ENCODE measurements around the gene DGKI. TPM values are rescaled to one million over a fixed set of nuclear protein-coding genes. Genes with fewer than 3 reads are reported as not detected.

The DGKI gene
- total and polyA plus RNA-seq, 2 donors (not counting 1 experiment from before 2014, with no cell fraction given) = 0.74 to 2.1 TPM

GRCh38 chr7:137633133-137633532 is 213.6 kb downstream of the DGKI start:
- TF ChIP-seq CTCF (conservative IDR thresholded peaks at IDR 0.05 in 1 of 2, IDR thresholded peaks at IDR 0.05 in 1 of 2; ENCODE audit: low read depth in 1 of 2, low read length in 2 of 2) = no peak
- TF ChIP-seq EZH2 (IDR thresholded peaks at IDR 0.05; ENCODE audit: low read length, missing control alignments) = no peak
- no peaks in the 10 kb centered on the region for H3K9me3 ChIP-seq (ENCODE audit: control insufficient read depth, insufficient read depth, low read depth, low read length)
- no peak overlapping the region for H3K4me3 ChIP-seq (replicated peaks in 1 of 4; ENCODE audit: control extremely low read depth in 1 of 4, insufficient read depth in 1 of 4, low read depth in 3 of 4, low read length in 4 of 4)
- no peaks in the 10 kb centered on the region for H3K4me1 ChIP-seq (ENCODE audit: control insufficient read depth, extremely low read depth, insufficient read depth, low read length)
- H3K9ac ChIP-seq (ENCODE audit: insufficient read depth, low read length) = no peak overlapping the region
- no peaks in the 10 kb centered on the region for H3K36me3 ChIP-seq (ENCODE audit: control insufficient read depth, insufficient read depth, low read length)
- no peaks in the 10 kb centered on the region for H4K20me1 ChIP-seq (ENCODE audit: control insufficient read depth, extremely low read depth, insufficient read depth, low read length)
- DNase-seq (ENCODE audit: low read depth in 2 of 2) = peak in 1 of 2 donors; percentile 34
- H3K4me2 ChIP-seq (ENCODE audit: extremely low read depth, insufficient read depth, low read length) = no peak overlapping the region
- H3K27ac ChIP-seq (ENCODE audit: insufficient read depth, low read length) = no peak overlapping the region
- H3K27me3 ChIP-seq (ENCODE audit: control insufficient read depth, insufficient read depth, low read length) = no peaks in the 10 kb centered on the region
- no peaks in the 10 kb centered on the region for H3K79me2 ChIP-seq (ENCODE audit: control insufficient read depth, insufficient read depth, low read length)
- H2AFZ ChIP-seq (ENCODE audit: low read length) = no peak overlapping the region

- no peak for DNase-seq (ENCODE audit: low read depth in 2 of 2)
- Histone ChIP-seq H3K9me3 (ENCODE audit: control insufficient read depth, insufficient read depth, low read depth, low read length) (no peaks in the 10 kb centered on the region), H2AFZ (ENCODE audit: low read length) (no peak overlapping the region), H3K4me3 (replicated peaks in 1 of 4; ENCODE audit: control extremely low read depth in 1 of 4, insufficient read depth in 1 of 4, low read depth in 3 of 4, low read length in 4 of 4) (no peak overlapping the region), H3K4me2 (ENCODE audit: extremely low read depth, insufficient read depth, low read length) (no peak overlapping the region), H3K36me3 (ENCODE audit: control insufficient read depth, insufficient read depth, low read length) (no peaks in the 10 kb centered on the region), H3K79me2 (ENCODE audit: control insufficient read depth, insufficient read depth, low read length) (no peaks in the 10 kb centered on the region), H3K9ac (ENCODE audit: insufficient read depth, low read length) (no peak overlapping the region), H3K4me1 (ENCODE audit: control insufficient read depth, extremely low read depth, insufficient read depth, low read length) (no peaks in the 10 kb centered on the region), H4K20me1 (ENCODE audit: control insufficient read depth, extremely low read depth, insufficient read depth, low read length) (no peaks in the 10 kb centered on the region), H3K27ac (ENCODE audit: insufficient read depth, low read length) (no peak overlapping the region), H3K27me3 (ENCODE audit: control insufficient read depth, insufficient read depth, low read length) (no peaks in the 10 kb centered on the region)
- TF ChIP-seq EZH2 (IDR thresholded peaks at IDR 0.05; ENCODE audit: low read length, missing control alignments) = no peak
- TF ChIP-seq CTCF (conservative IDR thresholded peaks at IDR 0.05 in 1 of 2, IDR thresholded peaks at IDR 0.05 in 1 of 2; ENCODE audit: low read depth in 1 of 2, low read length in 2 of 2) = no peak
Observed at GRCh38 chr7:137628216-137628615, 218.6 kb downstream of the DGKI start.

GRCh38 chr7:137626469-137627067 is 220.2 kb downstream of the DGKI start:
- no peaks in the 10 kb centered on the region for H3K79me2 ChIP-seq (ENCODE audit: control insufficient read depth, insufficient read depth, low read length)
- no peaks in the 10 kb centered on the region for H3K4me1 ChIP-seq (ENCODE audit: control insufficient read depth, extremely low read depth, insufficient read depth, low read length)
- no peaks in the 10 kb centered on the region for H3K27me3 ChIP-seq (ENCODE audit: control insufficient read depth, insufficient read depth, low read length)
- H3K9ac ChIP-seq (ENCODE audit: insufficient read depth, low read length) = no peak overlapping the region
- H3K9me3 ChIP-seq (ENCODE audit: control insufficient read depth, insufficient read depth, low read depth, low read length) = no peaks in the 10 kb centered on the region
- no peak overlapping the region for H3K4me2 ChIP-seq (ENCODE audit: extremely low read depth, insufficient read depth, low read length)
- H3K27ac ChIP-seq (ENCODE audit: insufficient read depth, low read length) = no peak overlapping the region
- H3K36me3 ChIP-seq (ENCODE audit: control insufficient read depth, insufficient read depth, low read length) = no peaks in the 10 kb centered on the region
- no peak overlapping the region for H3K4me3 ChIP-seq (replicated peaks in 1 of 4; ENCODE audit: control extremely low read depth in 1 of 4, insufficient read depth in 1 of 4, low read depth in 3 of 4, low read length in 4 of 4)
- H2AFZ ChIP-seq (ENCODE audit: low read length) = no peak overlapping the region
- DNase-seq (ENCODE audit: low read depth in 2 of 2) = peak; percentile 38 to 59
- peak; percentile 62 to 89 for TF ChIP-seq CTCF (conservative IDR thresholded peaks at IDR 0.05 in 1 of 2, IDR thresholded peaks at IDR 0.05 in 1 of 2; ENCODE audit: low read depth in 1 of 2, low read length in 2 of 2)
- no peak for TF ChIP-seq EZH2 (IDR thresholded peaks at IDR 0.05; ENCODE audit: low read length, missing control alignments)
- H4K20me1 ChIP-seq (ENCODE audit: control insufficient read depth, extremely low read depth, insufficient read depth, low read length) = no peaks in the 10 kb centered on the region
